Measurements from ENCODE around the gene NCAM1.

GRCh38 chr11:113283881-113284280, 322.7 kb downstream of the NCAM1 start:
- TF ChIP-seq EZH2phosphoT487 (conservative IDR thresholded peaks at IDR 0.05; ENCODE audit: low read length) (no peak), CTCF (IDR thresholded peaks at IDR 0.05; ENCODE audit: insufficient read depth, low read length, poor library complexity, severe bottlenecking) (no peak)

Measured in SU-DHL-6 (cell line).